GM12878 (cell line): Measurements from ENCODE around the gene ALG8. TPM values are rescaled to one million over a fixed set of nuclear protein-coding genes. Genes with fewer than 3 reads are reported as not detected.

Experiments used
- ATAC-seq: fragments of 200-7000 bp; cut with Tn5 transposase; 3 replicates; pipeline ENCODE4 v1.9.1; 2020; ENCODE audit warnings: mild to moderate bottlenecking, moderate library complexity
- BruUV-seq: library from RNA; stranded (reverse); fragments of 400-500 nt; replicated peaks from 2 replicates; lab custom pipeline; 2021; lab: Mats Ljungman, UMichigan
- CTCF ChIA-PET: fragments of 300-600 bp; sonication (Branson Sonifier 250); formaldehyde crosslinking; extraction: SDS; loops from one replicate; lab custom pipeline; 2021; ENCODE audit warnings: inconsistent platforms; lab: Yijun Ruan, JAX
- POLR2A ChIA-PET: fragments of 350-600 bp; formaldehyde crosslinking; extraction: SDS; loops from one replicate; lab custom pipeline; 2021; ENCODE audit warnings: inconsistent platforms; lab: Charles Lee
- RAD21 ChIA-PET: fragments of 300-600 bp; sonication (Branson Sonifier 250); formaldehyde crosslinking; loops from one replicate; lab custom pipeline; 2023; ENCODE audit warnings: antibody characterized with exemption; ENCODE audit not compliant: unreplicated experiment; lab: Charles Lee
- SMC1A ChIA-PET: fragments of 300-600 bp; sonication (Branson Sonifier 250); formaldehyde crosslinking; loops from one replicate; lab custom pipeline; 2023; ENCODE audit not compliant: unreplicated experiment, uncharacterized antibody; lab: Charles Lee
- DNase-seq: peaks from one replicate; pipeline ENCODE4 v3.0.0-alpha.2; 2011; ENCODE audit warnings: low read depth, low spot score
- FAIRE-seq: peaks from 3 replicates; lab custom pipeline; 2011; peaks lifted over from hg19 to GRCh38; lab: Jason Lieb, UNC
- H2AFZ ChIP-seq: 2 replicates; pipeline ENCODE4 v1.6.0; 2011; ENCODE audit warnings: low read depth, low read length, control low read depth; ENCODE audit not compliant: control insufficient read depth
- H3K27ac ChIP-seq: 2 replicates; pipeline ENCODE4 v1.5.1; 2011; ENCODE audit warnings: control low read depth; ENCODE audit not compliant: control insufficient read depth, insufficient read depth
- H3K27me3 ChIP-seq, 2 experiments: replicated peaks in 1 of 2; 2 replicates each; pipeline versions ENCODE4 v1.6.0 to v1.6.1; 2011; ENCODE audit warnings: low read length in 1 of 2; ENCODE audit not compliant: control insufficient read depth in 2 of 2, insufficient read depth in 2 of 2
- H3K36me3 ChIP-seq, 2 experiments: 2 replicates each; pipeline ENCODE4 v1.5.1; 2011; ENCODE audit warnings: low read length in 1 of 2; ENCODE audit not compliant: control insufficient read depth in 2 of 2, insufficient read depth in 2 of 2
- H3K4me1 ChIP-seq: 2 replicates; pipeline ENCODE4 v1.6.1; 2011; ENCODE audit warnings: mild to moderate bottlenecking, low read length, moderate library complexity, mixed read lengths; ENCODE audit not compliant: control insufficient read depth, insufficient read depth
- H3K4me2 ChIP-seq: 2 replicates; pipeline ENCODE4 v1.6.0; 2011; ENCODE audit warnings: control low read depth; ENCODE audit not compliant: control insufficient read depth, insufficient read depth
- H3K4me3 ChIP-seq: fragments of 200-600 bp; sonication (generic); 2 replicates; pipeline ENCODE4 v1.5.1; 2016
- H3K79me2 ChIP-seq: 2 replicates; pipeline ENCODE4 v1.6.0; 2011; ENCODE audit warnings: low read length; ENCODE audit not compliant: control insufficient read depth, insufficient read depth
- H3K9ac ChIP-seq: 2 replicates; pipeline ENCODE4 v1.8.0; 2011; ENCODE audit warnings: low read length, control low read depth, mixed read lengths; ENCODE audit not compliant: control insufficient read depth, insufficient read depth
- H3K9me3 ChIP-seq: replicated peaks from 3 replicates; pipeline ENCODE4 v1.5.1; 2011; ENCODE audit warnings: mild to moderate bottlenecking, low read length; ENCODE audit not compliant: control insufficient read depth, insufficient read depth
- H4K20me1 ChIP-seq: 2 replicates; pipeline ENCODE4 v1.6.0; 2011; ENCODE audit not compliant: control insufficient read depth, insufficient read depth
- GATAD2B ChIP-seq: fragments of 450-650 bp; conservative IDR thresholded peaks from 2 replicates; pipeline ENCODE4 v1.6.1; 2017; ENCODE audit warnings: low read depth, mild to moderate bottlenecking, moderate library complexity
- HDAC6 ChIP-seq: fragments of 200-600 bp; sonication (generic); IDR thresholded peaks from one replicate; pipeline ENCODE4 v1.8.0; 2017; ENCODE audit warnings: antibody characterized with exemption; ENCODE audit not compliant: unreplicated experiment
- PRDM15 ChIP-seq: fragments of 450-650 bp; formaldehyde crosslinking; IDR thresholded peaks from 2 replicates; pipeline ENCODE4 v1.4.0; 2020; ENCODE audit warnings: mild to moderate bottlenecking, moderate library complexity
- SMC3 ChIP-seq: IDR thresholded peaks from 2 replicates; pipeline ENCODE4 v1.6.1; 2011; ENCODE audit warnings: low read length, improper control_type of control experiment, borderline replicate concordance
- whole genome bisulfite sequencing: methylation state at CpG from one replicate; pipeline ENCODE4 v1.1.6; 2016; ENCODE audit warnings: low lambda C conversion rate; ENCODE audit not compliant: insufficient replicate concordance, insufficient coverage; ENCODE audit errors: missing lambda C conversion rate; 5-methylcytosine and 5-hydroxymethylcytosine counted together
- in situ Hi-C: fragments of 300-500 bp; cut with MboI; formaldehyde crosslinking; loops from 9 replicates; pipeline ENCODE4 v1.14.3; 2018; ENCODE audit warnings: mixed read lengths
- intact Hi-C: fragments of 100-400 bp; cut with micrococcal nuclease; formaldehyde crosslinking; loops from one replicate; pipeline ENCODE4 v1.14.2; 2022; ENCODE audit not compliant: unreplicated experiment
- polyA plus RNA-seq, 11 experiments: library from polyadenylated mRNA; depleted of rRNA in 4 of 11; unstranded in 6 of 11; stranded (reverse) in 5 of 11; fragments of >200 nt; fragmentation: Nextera tagmentation in 4 of 11; fragmentation: Illumina TruSeq in 1 of 11; extraction: Ambion mirVana in 4 of 11; extraction: Trizol in 1 of 11; gene quantifications; 1 replicate in 1 of 11; 2 replicates in 10 of 11; pipeline versions ENCODE4 v1.2.1 to v1.2.3, GENCODE V29; 2011 to 2016; ENCODE audit warnings: inconsistent platforms in 2 of 11, missing spikeins in 2 of 11, low read depth in 1 of 11
- total RNA-seq, 4 experiments: library from RNA; depleted of rRNA in 3 of 4; stranded (reverse); fragments of >200 nt in 3 of 4; fragmentation: Illumina TruSeq in 1 of 4; extraction: Trizol in 1 of 4; gene quantifications; 2 replicates each; pipeline versions ENCODE4 v1.2.1 to v1.2.3, GENCODE V29; 2013 to 2021

ALG8 gene
- total and polyA plus RNA-seq, 10 of the 15 experiments (the other 5 are each of a cell fraction or from before 2014, with no cell fraction given), result 45.7 to 105 (median 68.4) TPM

DNA sequence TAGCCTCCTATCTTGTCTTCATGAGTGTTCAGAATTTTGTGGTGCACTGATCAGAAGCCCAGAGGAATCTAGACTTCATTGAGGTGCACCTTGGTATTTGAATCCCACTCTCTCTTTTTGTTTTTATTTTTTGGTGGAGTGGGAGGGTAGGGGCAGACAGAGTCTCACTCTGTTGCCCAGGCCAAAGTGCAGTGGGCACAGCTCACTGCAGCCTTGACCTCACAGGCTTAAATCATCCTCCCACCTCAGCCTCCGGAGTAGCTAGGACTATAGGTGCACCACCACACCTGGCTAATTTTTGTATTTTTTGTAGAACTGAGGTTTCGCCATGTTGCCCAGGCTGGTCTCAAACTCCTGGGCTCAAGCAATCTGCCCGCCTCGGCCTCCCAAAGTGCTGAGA lies 10.9 kb upstream of the ALG8 start:
- H4K20me1 ChIP-seq, result no peaks in the 10 kb centered on the region
- no peak for DNase-seq
- in situ Hi-C loops, result no loop called here
- FAIRE-seq, result no peak
- intact Hi-C loops, result no loop called here
- no peak overlapping the region for H3K4me2 ChIP-seq
- 93% methylated on average over 4 of the region's 4 CpGs for WGBS
- ChIA-PET RAD21 (interaction anchor here (0.7 to 0.8 kb wide), 2 partner anchors 414 kb away, joined by 3 read pairs; no protein-coding TSS in a partner anchor), CTCF (interaction anchor here (1.0 to 1.8 kb wide), 6 partner anchors 9 to 414 kb away, joined by 3 to 6 read pairs (median 4); partner anchors contain the start of gene ALG8), SMC1A (no interaction called here), POLR2A (interaction anchor here (0.6 kb wide), 1 partner anchor 544 kb away, joined by 3 read pairs; no protein-coding TSS in a partner anchor)
- ATAC-seq, result no peak
- H3K4me3 ChIP-seq, result no peak overlapping the region
- no peak overlapping the region for H3K27ac ChIP-seq
- no peak overlapping the region for H2AFZ ChIP-seq
- TF ChIP-seq PRDM15 (CRISPR knock-in tag), result no peak
- no peak for TF ChIP-seq GATAD2B
- TF ChIP-seq HDAC6, result no peak
- no peak for TF ChIP-seq SMC3
- H3K79me2 ChIP-seq, result no peaks in the 10 kb centered on the region
- H3K9me3 ChIP-seq, result no peaks in the 10 kb centered on the region
- H3K9ac ChIP-seq, result no peak overlapping the region
- no peaks in the 10 kb centered on the region for H3K27me3 ChIP-seq
- no peaks in the 10 kb centered on the region; a peak in 1 of 4 replicates for H3K36me3 ChIP-seq
- no peaks in the 10 kb centered on the region for H3K4me1 ChIP-seq
- no TSS peak for BruUV-seq
